Mucosa of stomach (tissue), 1 donor: ENCODE measurements around the gene AURKB.
A peak's percentile ranks its signal among the peaks of the same experiment; 100 is the strongest.

Experiments used
- H3K27me3 ChIP-seq: one replicate; pipeline ENCODE4 v1.7.0; 2013; ENCODE audit warnings: mild to moderate bottlenecking, low read length; ENCODE audit not compliant: control insufficient read depth, insufficient read depth
- H3K36me3 ChIP-seq: one replicate; pipeline ENCODE4 v1.7.0; 2013; ENCODE audit warnings: low read length; ENCODE audit not compliant: control insufficient read depth, insufficient read depth
- H3K4me1 ChIP-seq: one replicate; pipeline ENCODE4 v1.7.0; 2013; ENCODE audit warnings: mild to moderate bottlenecking, low read length; ENCODE audit not compliant: control insufficient read depth, insufficient read depth
- H3K4me3 ChIP-seq: one replicate; pipeline ENCODE4 v1.7.0; 2013; ENCODE audit warnings: low read length
- H3K9ac ChIP-seq: one replicate; pipeline ENCODE4 v1.7.0; 2013; ENCODE audit warnings: mild to moderate bottlenecking, low read length, moderate library complexity
- H3K9me3 ChIP-seq: one replicate; pipeline ENCODE4 v1.7.0; 2013; ENCODE audit warnings: mild to moderate bottlenecking, low read length, moderate library complexity; ENCODE audit not compliant: control insufficient read depth
- donor health status: Pancreatic carcinoma.

Gene AURKB

GRCh38 chr17:8243827-8244226 is 33.5 kb upstream of the AURKB start:
- no peak overlapping the region for H3K9ac ChIP-seq
- no peak overlapping the region for H3K4me3 ChIP-seq
- no peaks in the 10 kb centered on the region for H3K27me3 ChIP-seq
- H3K9me3 ChIP-seq: no peaks in the 10 kb centered on the region
- peaks cover 3% of the 10 kb centered on the region for H3K36me3 ChIP-seq
- H3K4me1 ChIP-seq: no peaks in the 10 kb centered on the region

- Histone ChIP-seq H3K36me3 (peaks cover 15% of the 10 kb centered on the region), H3K9ac (no peak overlapping the region), H3K27me3 (no peaks in the 10 kb centered on the region), H3K4me1 (no peaks in the 10 kb centered on the region), H3K9me3 (no peaks in the 10 kb centered on the region), H3K4me3 (no peak overlapping the region)
These were observed 27.5 kb upstream of the AURKB start for GRCh38 chr17:8237886-8238285.

DNA sequence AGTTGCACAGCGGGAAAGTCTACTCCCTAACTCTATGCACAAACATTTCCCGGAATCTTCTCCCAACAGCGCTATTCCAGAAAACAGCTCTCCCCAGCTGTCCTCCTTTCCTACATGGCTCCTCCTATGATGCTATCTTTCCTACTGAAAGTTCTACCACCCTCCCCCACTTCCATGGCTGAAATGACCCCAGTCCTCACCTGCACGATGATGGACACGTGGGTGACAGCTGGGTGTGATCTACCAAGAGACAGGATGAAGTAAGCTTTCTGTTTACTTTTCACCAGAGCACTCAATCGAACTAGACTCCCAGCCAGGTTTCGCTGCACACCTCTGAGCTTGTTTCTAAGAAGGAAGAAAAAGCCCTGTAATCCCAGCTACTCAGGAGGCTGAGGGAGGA is 26.8 kb upstream of the AURKB start:
- no peak overlapping the region for H3K9ac ChIP-seq

DNA sequence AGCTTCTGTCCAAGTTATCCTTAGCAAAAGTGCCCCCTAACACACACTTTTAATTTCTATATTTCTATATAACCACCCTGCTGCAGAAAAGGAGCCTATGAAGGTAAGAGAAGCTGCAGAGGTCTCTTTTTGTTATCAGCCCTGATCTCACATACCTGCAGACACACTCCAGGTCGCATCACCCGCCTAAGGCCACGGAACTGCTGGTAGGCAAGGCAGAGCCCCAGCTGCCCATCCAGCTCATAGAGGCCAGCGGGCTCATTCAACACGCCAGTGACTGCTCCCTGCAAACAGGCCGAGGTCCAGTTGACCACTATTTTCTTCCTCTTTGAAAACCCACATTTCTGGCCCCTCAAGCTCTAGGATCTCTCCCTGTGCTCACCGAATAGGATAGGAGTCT is 25.3 kb upstream of the AURKB start:
- no peaks in the 10 kb centered on the region for H3K27me3 ChIP-seq
- H3K9me3 ChIP-seq: no peaks in the 10 kb centered on the region
- H3K9ac ChIP-seq: no peak overlapping the region
- H3K4me1 ChIP-seq: no peaks in the 10 kb centered on the region
- peaks cover 31% of the 10 kb centered on the region for H3K36me3 ChIP-seq
- no peak overlapping the region for H3K4me3 ChIP-seq

More for the DNA sequence above, 26.8 kb upstream of the AURKB start:
- Histone ChIP-seq H3K27me3 (no peaks in the 10 kb centered on the region), H3K4me3 (no peak overlapping the region), H3K4me1 (no peaks in the 10 kb centered on the region), H3K36me3 (peaks cover 22% of the 10 kb centered on the region), H3K9me3 (no peaks in the 10 kb centered on the region)

DNA sequence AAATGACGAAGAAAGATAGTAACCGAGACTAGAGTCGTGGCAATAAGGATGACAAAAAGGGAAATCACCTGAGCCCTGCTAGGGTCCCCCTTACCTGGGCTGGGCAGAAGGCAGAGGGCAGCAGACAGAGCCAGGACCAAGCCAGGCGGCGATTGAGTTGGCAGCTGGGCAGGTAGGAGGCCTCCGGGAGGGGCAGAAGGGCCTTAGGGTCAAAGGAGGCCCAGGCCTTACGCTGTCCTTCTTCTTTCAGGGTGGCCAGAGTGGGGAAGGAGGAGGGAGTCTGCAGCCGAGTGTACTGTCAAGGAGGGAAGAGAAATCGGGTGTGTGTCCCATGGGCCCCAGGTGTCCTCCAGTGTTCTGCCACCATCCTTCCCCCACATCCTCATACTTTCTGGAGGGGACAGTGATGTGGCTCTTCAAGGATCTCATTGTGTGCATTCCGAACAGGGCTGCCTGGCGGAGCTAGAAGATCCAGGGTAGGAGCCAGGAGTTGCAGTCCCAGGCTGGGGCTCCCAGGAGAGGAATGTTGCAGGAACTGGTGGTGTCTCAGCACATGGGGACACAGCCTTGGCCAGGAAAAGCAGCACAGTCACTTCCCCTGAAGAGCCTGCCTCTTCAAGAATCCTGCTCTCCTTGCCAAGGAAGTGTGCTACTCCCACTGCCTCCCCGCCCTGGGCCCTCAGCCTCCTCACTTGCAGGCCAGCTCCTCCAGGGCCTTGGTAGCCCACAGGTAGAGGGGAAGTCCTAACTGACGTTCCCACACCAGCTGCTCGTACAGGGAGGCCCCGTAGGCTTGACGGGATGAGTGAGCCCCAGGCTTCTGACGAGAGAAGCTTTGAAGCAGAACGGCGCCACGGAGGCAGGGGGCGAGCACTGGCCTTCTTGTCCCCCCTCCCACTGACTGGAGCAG is 24.2 kb upstream of the AURKB start:
- no peak overlapping the region for H3K9ac ChIP-seq
- no peaks in the 10 kb centered on the region for H3K9me3 ChIP-seq
- no peak overlapping the region for H3K4me3 ChIP-seq
- H3K27me3 ChIP-seq: no peaks in the 10 kb centered on the region
- peaks cover 31% of the 10 kb centered on the region for H3K36me3 ChIP-seq
- H3K4me1 ChIP-seq: no peaks in the 10 kb centered on the region

GRCh38 chr17:8231701-8232100 is 21.3 kb upstream of the AURKB start:
- H3K4me1 ChIP-seq: no peaks in the 10 kb centered on the region
- no peaks in the 10 kb centered on the region for H3K9me3 ChIP-seq
- H3K9ac ChIP-seq: no peak overlapping the region
- H3K27me3 ChIP-seq: no peaks in the 10 kb centered on the region
- peaks cover 32% of the 10 kb centered on the region for H3K36me3 ChIP-seq
- H3K4me3 ChIP-seq: no peak overlapping the region

- no peaks in the 10 kb centered on the region for H3K9me3 ChIP-seq
- H3K36me3 ChIP-seq: peaks cover 14% of the 10 kb centered on the region
- H3K9ac ChIP-seq: no peak overlapping the region
- H3K4me1 ChIP-seq: peaks cover 9% of the 10 kb centered on the region
- H3K4me3 ChIP-seq: no peak overlapping the region
- H3K27me3 ChIP-seq: no peaks in the 10 kb centered on the region
These were observed 16.8 kb upstream of the AURKB start for GRCh38 chr17:8227238-8227581.

- H3K27me3 ChIP-seq: no peaks in the 10 kb centered on the region
- peaks cover 9% of the 10 kb centered on the region for H3K36me3 ChIP-seq
- H3K4me3 ChIP-seq: no peak overlapping the region
- H3K9me3 ChIP-seq: no peaks in the 10 kb centered on the region
- peaks cover 9% of the 10 kb centered on the region for H3K4me1 ChIP-seq
- H3K9ac ChIP-seq: no peak overlapping the region
These were observed 16.3 kb upstream of the AURKB start for GRCh38 chr17:8226536-8227237.

GRCh38 chr17:8225813-8226535 is 15.6 kb upstream of the AURKB start:
- Histone ChIP-seq H3K4me1 (peaks cover 9% of the 10 kb centered on the region), H3K4me3 (no peak overlapping the region), H3K36me3 (peaks cover 5% of the 10 kb centered on the region)

DNA sequence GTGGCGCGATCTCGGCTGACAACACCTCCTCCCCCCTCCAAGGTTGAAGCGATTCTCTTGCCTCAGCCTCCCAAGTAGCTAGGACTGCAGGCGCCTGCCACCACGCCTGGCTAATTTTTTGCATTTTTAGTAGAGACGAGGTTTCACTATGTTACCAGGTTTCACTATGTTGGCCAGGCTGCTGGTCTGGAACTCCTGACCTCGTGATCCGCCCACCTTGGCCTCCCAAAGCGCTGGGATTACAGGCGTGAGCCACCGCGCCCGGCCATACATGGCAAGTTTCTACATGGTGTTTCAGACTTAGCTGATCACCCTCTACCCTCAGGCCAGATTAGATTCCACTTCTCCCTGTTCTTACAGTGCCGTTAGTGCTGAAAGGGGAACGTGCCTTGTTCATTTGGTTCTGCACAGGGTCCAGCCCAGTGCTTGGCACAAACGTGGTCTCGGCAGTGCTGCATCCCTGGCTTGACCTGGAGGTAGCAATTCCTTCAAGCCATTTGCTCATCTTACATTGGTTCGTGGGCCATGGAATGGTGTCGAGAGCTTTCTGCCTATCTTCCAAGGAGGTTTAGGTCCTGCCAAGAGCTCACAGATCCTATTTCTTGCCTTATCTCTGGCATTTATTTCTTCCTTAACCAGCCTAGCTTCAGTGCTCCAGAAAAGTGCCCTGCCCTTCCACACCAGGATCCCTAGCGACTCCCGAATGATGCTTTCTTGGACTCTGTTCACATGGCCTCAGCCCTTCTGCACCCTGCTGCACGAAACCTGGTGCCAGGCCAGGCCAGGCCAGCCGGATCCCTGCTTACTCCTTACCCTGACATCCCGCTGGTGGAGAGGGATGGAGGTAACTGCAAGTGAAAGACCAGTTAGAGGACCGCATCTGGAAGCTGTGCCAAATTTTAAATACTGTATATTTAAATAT is 14.8 kb upstream of the AURKB start:
- H3K4me1 ChIP-seq: peaks cover 9% of the 10 kb centered on the region
- no peak overlapping the region for H3K9ac ChIP-seq
- H3K4me3 ChIP-seq: no peak overlapping the region
- peaks cover 5% of the 10 kb centered on the region for H3K36me3 ChIP-seq
- H3K9me3 ChIP-seq: no peaks in the 10 kb centered on the region
- H3K27me3 ChIP-seq: no peaks in the 10 kb centered on the region

More at GRCh38 chr17:8225813-8226535, 15.6 kb upstream of the AURKB start:
- H3K9me3 ChIP-seq: no peaks in the 10 kb centered on the region
- H3K9ac ChIP-seq: no peak overlapping the region
- no peaks in the 10 kb centered on the region for H3K27me3 ChIP-seq

- H3K27me3 ChIP-seq: no peaks in the 10 kb centered on the region
- H3K9me3 ChIP-seq: no peaks in the 10 kb centered on the region
- H3K36me3 ChIP-seq: peaks cover 5% of the 10 kb centered on the region
- H3K4me3 ChIP-seq: peak overlapping the region; percentile 85
- H3K9ac ChIP-seq: peak overlapping the region; percentile 91
- peaks cover 9% of the 10 kb centered on the region for H3K4me1 ChIP-seq
These were observed 13.2 kb upstream of the AURKB start for GRCh38 chr17:8223356-8224126.
